Neural cell (in vitro differentiated cells): ENCODE results near the gene GMPS. TPM values are rescaled to one million over a fixed set of nuclear protein-coding genes. Genes with fewer than 3 reads are reported as not detected.

Experiments used
- H2AFZ ChIP-seq: fragments of 200-600, 300-800 bp; sonication (generic), shearing (Covaris generic); 2 replicates; pipeline ENCODE4 v1.6.0; 2014; ENCODE audit warnings: low read depth, mild to moderate bottlenecking, antibody characterized with exemption, low read length, moderate library complexity
- H3F3A ChIP-seq: fragments of 200-600 bp; shearing (Covaris generic); 2 replicates; pipeline ENCODE4 v1.6.1; 2016; ENCODE audit warnings: mild to moderate bottlenecking, moderate library complexity, mixed read lengths, antibody characterized with exemption, low read length; ENCODE audit not compliant: insufficient read depth, poor library complexity, severe bottlenecking
- H3K27ac ChIP-seq: fragments of 200-600, 300-800 bp; sonication (generic), shearing (Covaris generic); 2 replicates; pipeline ENCODE4 v1.5.1; 2014; ENCODE audit warnings: mild to moderate bottlenecking, low read length, moderate library complexity
- H3K27me3 ChIP-seq: fragments of 300-800, 200-600 bp; sonication (generic), shearing (Covaris generic); 2 replicates; pipeline ENCODE4 v1.6.0; 2014; ENCODE audit warnings: mild to moderate bottlenecking, low read depth, low read length, moderate library complexity; ENCODE audit not compliant: insufficient read depth
- H3K36me3 ChIP-seq: fragments of 300-800, 200-600 bp; sonication (generic), shearing (Covaris generic); 2 replicates; pipeline ENCODE4 v1.5.1; 2014; ENCODE audit warnings: mild to moderate bottlenecking, antibody characterized with exemption, low read length, moderate library complexity; ENCODE audit not compliant: insufficient read depth
- H3K4me2 ChIP-seq: fragments of 300-800, 200-600 bp; sonication (generic), shearing (Covaris generic); 2 replicates; pipeline ENCODE4 v1.6.0; 2014; ENCODE audit warnings: mild to moderate bottlenecking, low read length
- H3K4me3 ChIP-seq: fragments of 300-800, 200-600 bp; sonication (generic), shearing (Covaris generic); 2 replicates; pipeline ENCODE4 v1.5.1; 2014; ENCODE audit warnings: mild to moderate bottlenecking, low read length, moderate library complexity
- H3K79me2 ChIP-seq: fragments of 200-600 bp; shearing (Covaris generic); replicated peaks from 2 replicates; pipeline ENCODE4 v1.6.0; 2014; ENCODE audit warnings: mild to moderate bottlenecking, low read length, moderate library complexity; ENCODE audit not compliant: insufficient read depth
- H3K9ac ChIP-seq: fragments of 300-800, 200-600 bp; sonication (generic), shearing (Covaris generic); 2 replicates; pipeline ENCODE4 v1.6.1; 2016; ENCODE audit warnings: mild to moderate bottlenecking, low read length, mixed read lengths
- H3K9me2 ChIP-seq: fragments of 200-600 bp; shearing (Covaris generic); 2 replicates; pipeline ENCODE4 v1.6.1; 2016; ENCODE audit warnings: mild to moderate bottlenecking, low read length, mixed read lengths; ENCODE audit not compliant: insufficient read depth
- H3K9me3 ChIP-seq: fragments of 200-600, 300-800 bp; sonication (generic), shearing (Covaris generic); 2 replicates; pipeline ENCODE4 v1.6.1; 2016; ENCODE audit warnings: mild to moderate bottlenecking, mixed run types, low read length, moderate library complexity, mixed read lengths
- H4K20me1 ChIP-seq: fragments of 200-600 bp; shearing (Covaris generic); 2 replicates; pipeline ENCODE4 v1.6.1; 2016; ENCODE audit warnings: mild to moderate bottlenecking, mixed run types; ENCODE audit not compliant: insufficient read depth
- EP300 ChIP-seq: fragments of 450-650 bp; conservative IDR thresholded peaks from 2 replicates; pipeline ENCODE4 v1.6.1; 2014; ENCODE audit warnings: antibody characterized with exemption, mild to moderate bottlenecking, moderate library complexity; ENCODE audit not compliant: poor library complexity, severe bottlenecking
- EZH2 ChIP-seq: fragments of 200-600, 300-800 bp; shearing (Covaris generic), sonication (generic); IDR thresholded peaks from 2 replicates; pipeline ENCODE4 v1.6.1; 2014; ENCODE audit warnings: antibody characterized with exemption, low read length, borderline replicate concordance, mild to moderate bottlenecking; ENCODE audit not compliant: insufficient read depth, poor library complexity, severe bottlenecking
- MXI1 ChIP-seq: fragments of 450-650 bp; conservative IDR thresholded peaks from 2 replicates; pipeline ENCODE4 v1.6.1; 2014; ENCODE audit warnings: antibody characterized with exemption, mild to moderate bottlenecking; ENCODE audit not compliant: poor library complexity, severe bottlenecking
- POLR2AphosphoS5 ChIP-seq: IDR thresholded peaks from 2 replicates; pipeline ENCODE4 v1.6.1; 2012
- RAD21 ChIP-seq: fragments of 450-650 bp; conservative IDR thresholded peaks from 2 replicates; pipeline ENCODE4 v1.6.1; 2014; ENCODE audit warnings: antibody characterized with exemption, mild to moderate bottlenecking, moderate library complexity
- SMC3 ChIP-seq: fragments of 450-650 bp; conservative IDR thresholded peaks from 2 replicates; pipeline ENCODE4 v1.6.1; 2014; ENCODE audit warnings: antibody characterized with exemption, mild to moderate bottlenecking, moderate library complexity; ENCODE audit not compliant: poor library complexity
- TAF1 ChIP-seq: IDR thresholded peaks from 2 replicates; pipeline ENCODE4 v1.6.1; 2012; ENCODE audit warnings: low read depth
- polyA plus RNA-seq: library from polyadenylated mRNA; depleted of rRNA; stranded (reverse); fragments of >200 nt; gene quantifications from 2 replicates; pipeline ENCODE4 v1.2.3, GENCODE V29; 2014
- TF ChIP-seq, protein P1 (sequence below): fragments of 450-650 bp; IDR thresholded peaks from 2 replicates; pipeline ENCODE4 v1.5.1; 2014; ENCODE audit warnings: antibody characterized with exemption, mild to moderate bottlenecking, moderate library complexity; ENCODE audit not compliant: poor library complexity, severe bottlenecking
- TF ChIP-seq, protein P2 (sequence below): IDR thresholded peaks from 2 replicates; pipeline ENCODE4 v1.6.1; 2012; ENCODE audit warnings: borderline replicate concordance

GMPS gene
- polyA plus RNA-seq, 1 donor from 2014 or later = 23.7 TPM

DNA sequence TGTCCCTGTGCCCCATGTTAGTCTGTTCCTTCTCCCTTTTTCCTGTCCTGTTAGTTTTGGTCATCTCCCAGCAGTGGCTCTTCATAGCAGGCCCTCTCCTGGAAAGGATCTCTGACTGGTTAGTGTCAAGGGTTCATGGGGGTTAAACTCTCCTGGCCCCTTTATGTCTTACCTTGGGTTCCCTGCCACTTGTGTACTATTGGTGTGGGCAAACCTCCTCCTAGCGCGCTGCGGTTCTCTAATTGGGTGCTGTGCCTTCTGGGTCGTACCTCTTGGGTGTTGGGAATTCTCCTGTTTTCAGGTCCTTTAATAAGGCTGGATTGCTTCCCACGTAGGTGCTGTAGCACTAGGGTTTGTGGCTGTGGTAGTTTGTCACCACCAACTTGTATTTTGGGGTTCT, 18.8 kb downstream of the GMPS start:
- H3K4me2 ChIP-seq = no peak overlapping the region
- TF ChIP-seq RAD21 = no peak
- TF ChIP-seq, protein P1, sequence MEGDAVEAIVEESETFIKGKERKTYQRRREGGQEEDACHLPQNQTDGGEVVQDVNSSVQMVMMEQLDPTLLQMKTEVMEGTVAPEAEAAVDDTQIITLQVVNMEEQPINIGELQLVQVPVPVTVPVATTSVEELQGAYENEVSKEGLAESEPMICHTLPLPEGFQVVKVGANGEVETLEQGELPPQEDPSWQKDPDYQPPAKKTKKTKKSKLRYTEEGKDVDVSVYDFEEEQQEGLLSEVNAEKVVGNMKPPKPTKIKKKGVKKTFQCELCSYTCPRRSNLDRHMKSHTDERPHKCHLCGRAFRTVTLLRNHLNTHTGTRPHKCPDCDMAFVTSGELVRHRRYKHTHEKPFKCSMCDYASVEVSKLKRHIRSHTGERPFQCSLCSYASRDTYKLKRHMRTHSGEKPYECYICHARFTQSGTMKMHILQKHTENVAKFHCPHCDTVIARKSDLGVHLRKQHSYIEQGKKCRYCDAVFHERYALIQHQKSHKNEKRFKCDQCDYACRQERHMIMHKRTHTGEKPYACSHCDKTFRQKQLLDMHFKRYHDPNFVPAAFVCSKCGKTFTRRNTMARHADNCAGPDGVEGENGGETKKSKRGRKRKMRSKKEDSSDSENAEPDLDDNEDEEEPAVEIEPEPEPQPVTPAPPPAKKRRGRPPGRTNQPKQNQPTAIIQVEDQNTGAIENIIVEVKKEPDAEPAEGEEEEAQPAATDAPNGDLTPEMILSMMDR = no peak
- TF ChIP-seq TAF1 = no peak
- TF ChIP-seq POLR2AphosphoS5 = no peak
- TF ChIP-seq EZH2 = no peak
- no peak for TF ChIP-seq EP300
- no peak for TF ChIP-seq MXI1
- no peak for TF ChIP-seq SMC3
- TF ChIP-seq, protein P2, sequence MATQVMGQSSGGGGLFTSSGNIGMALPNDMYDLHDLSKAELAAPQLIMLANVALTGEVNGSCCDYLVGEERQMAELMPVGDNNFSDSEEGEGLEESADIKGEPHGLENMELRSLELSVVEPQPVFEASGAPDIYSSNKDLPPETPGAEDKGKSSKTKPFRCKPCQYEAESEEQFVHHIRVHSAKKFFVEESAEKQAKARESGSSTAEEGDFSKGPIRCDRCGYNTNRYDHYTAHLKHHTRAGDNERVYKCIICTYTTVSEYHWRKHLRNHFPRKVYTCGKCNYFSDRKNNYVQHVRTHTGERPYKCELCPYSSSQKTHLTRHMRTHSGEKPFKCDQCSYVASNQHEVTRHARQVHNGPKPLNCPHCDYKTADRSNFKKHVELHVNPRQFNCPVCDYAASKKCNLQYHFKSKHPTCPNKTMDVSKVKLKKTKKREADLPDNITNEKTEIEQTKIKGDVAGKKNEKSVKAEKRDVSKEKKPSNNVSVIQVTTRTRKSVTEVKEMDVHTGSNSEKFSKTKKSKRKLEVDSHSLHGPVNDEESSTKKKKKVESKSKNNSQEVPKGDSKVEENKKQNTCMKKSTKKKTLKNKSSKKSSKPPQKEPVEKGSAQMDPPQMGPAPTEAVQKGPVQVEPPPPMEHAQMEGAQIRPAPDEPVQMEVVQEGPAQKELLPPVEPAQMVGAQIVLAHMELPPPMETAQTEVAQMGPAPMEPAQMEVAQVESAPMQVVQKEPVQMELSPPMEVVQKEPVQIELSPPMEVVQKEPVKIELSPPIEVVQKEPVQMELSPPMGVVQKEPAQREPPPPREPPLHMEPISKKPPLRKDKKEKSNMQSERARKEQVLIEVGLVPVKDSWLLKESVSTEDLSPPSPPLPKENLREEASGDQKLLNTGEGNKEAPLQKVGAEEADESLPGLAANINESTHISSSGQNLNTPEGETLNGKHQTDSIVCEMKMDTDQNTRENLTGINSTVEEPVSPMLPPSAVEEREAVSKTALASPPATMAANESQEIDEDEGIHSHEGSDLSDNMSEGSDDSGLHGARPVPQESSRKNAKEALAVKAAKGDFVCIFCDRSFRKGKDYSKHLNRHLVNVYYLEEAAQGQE = no peak
- peaks cover 72% of the 10 kb centered on the region for H3K79me2 ChIP-seq
- H2AFZ ChIP-seq = no peak overlapping the region
- no peaks in the 10 kb centered on the region for H3K9me3 ChIP-seq
- no peaks in the 10 kb centered on the region for H3K9me2 ChIP-seq
- H3K36me3 ChIP-seq = no peaks in the 10 kb centered on the region
- H3K4me3 ChIP-seq = no peak overlapping the region
- H3K9ac ChIP-seq = no peak overlapping the region
- no peaks in the 10 kb centered on the region for H3F3A ChIP-seq
- no peaks in the 10 kb centered on the region for H4K20me1 ChIP-seq
- H3K27me3 ChIP-seq = no peaks in the 10 kb centered on the region
- H3K27ac ChIP-seq = no peak overlapping the region

DNA sequence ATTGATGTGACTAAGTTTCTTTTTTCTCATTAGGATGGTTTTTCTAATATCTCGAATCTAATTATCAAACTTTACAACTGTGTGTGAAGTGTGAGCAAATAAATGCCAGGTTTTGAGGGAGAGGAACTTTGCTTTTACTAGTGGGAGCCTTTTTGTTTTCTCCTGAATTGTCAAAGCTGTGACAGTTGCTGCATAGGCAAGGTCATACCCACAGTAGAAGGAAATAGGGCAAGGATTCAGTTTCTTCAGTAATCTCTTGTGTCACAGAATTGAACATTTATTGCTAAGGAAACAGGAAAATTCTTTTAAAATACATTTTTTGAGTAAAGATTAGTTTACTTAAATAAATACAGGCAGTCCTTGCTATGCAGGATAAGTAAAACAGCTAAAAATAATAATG, 19.5 kb downstream of the GMPS start:
- H3K9ac ChIP-seq = no peak overlapping the region
- no peaks in the 10 kb centered on the region for H3K27me3 ChIP-seq
- no peak overlapping the region for H3K4me2 ChIP-seq
- H3K9me3 ChIP-seq = no peaks in the 10 kb centered on the region
- H2AFZ ChIP-seq = no peak overlapping the region
- H3K9me2 ChIP-seq = no peaks in the 10 kb centered on the region
- H3F3A ChIP-seq = no peaks in the 10 kb centered on the region
- H3K4me3 ChIP-seq = no peak overlapping the region
- TF ChIP-seq EZH2 (no peak), EP300 (no peak), TAF1 (no peak), MXI1 (no peak), SMC3 (no peak), POLR2AphosphoS5 (no peak), RAD21 (no peak)
- TF ChIP-seq, protein P1 = no peak
- TF ChIP-seq, protein P2 = no peak
- H4K20me1 ChIP-seq = no peaks in the 10 kb centered on the region
- H3K79me2 ChIP-seq = peaks cover 65% of the 10 kb centered on the region
- no peaks in the 10 kb centered on the region for H3K36me3 ChIP-seq
- H3K27ac ChIP-seq = no peak overlapping the region
